HG03469 (cell line): ENCODE measurements around the gene FUBP3.

ENCODE experiments used
- ATAC-seq: cut with Tn5 transposase; IDR thresholded peaks from one replicate; pipeline ENCODE4 v1.9.1; 2021; ENCODE audit warnings: mild to moderate bottlenecking, moderate library complexity, moderate number of reproducible peaks; ENCODE audit not compliant: unreplicated experiment

FUBP3 gene

GRCh38 chr9:130661451-130662098 is 82.2 kb downstream of the FUBP3 start:
- no peak for ATAC-seq

DNA sequence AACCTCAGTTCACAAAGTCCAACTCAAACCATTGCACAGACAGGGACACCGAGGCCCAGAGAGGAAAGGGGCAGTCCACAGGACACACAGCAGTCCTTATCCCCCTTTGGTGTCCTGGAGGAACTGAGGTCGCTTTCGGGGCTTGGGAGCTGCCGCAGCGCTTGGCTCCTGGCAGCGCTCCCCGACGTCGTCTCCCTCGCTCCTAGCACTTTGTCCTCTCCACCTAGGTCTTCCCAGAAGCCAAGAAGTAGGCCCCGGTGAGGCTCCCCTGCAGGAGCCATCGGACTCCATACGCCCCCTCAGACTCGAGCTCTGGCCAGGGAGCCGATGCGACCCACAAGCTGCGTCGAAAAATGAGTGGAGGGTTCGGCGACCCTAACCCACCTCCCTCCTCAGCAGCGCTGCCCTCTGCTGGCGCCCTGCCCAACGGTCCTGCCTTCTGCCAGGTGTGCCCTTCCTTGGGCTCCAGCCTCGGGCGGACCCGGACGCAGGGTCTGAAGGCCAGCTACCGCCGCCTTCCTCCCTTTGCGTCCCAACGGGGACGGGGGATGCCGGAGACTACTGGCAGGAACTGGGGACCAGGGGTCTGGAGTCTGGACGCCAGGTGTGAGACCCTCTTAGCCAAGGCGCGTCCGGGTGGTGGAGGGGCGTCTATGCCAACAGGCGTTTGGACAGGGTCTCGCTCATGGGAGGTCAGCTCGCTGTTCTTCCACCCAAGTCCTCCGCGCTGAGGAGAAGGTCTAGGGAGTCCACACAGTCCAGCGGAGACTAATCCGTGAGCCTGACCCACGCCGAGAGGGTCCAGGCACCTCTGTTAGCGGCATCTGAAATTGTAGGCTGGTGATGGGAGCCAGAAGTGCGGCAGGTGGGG is 83.0 kb downstream of the FUBP3 start:
- ATAC-seq, result no peak

GRCh38 chr9:130662970-130663257 is 83.5 kb downstream of the FUBP3 start:
- no peak for ATAC-seq

GRCh38 chr9:130663258-130663976 is 84.0 kb downstream of the FUBP3 start:
- ATAC-seq, result no peak

GRCh38 chr9:130663977-130664250 is 84.5 kb downstream of the FUBP3 start:
- ATAC-seq, result no peak

GRCh38 chr9:130664251-130665028 is 85.1 kb downstream of the FUBP3 start, which contains the start of gene PRDM12:
PRDM12 (plus strand) TSS chr9:130664594; CDS start chr9:130664654, 60 bp downstream.
- no peak for ATAC-seq

DNA sequence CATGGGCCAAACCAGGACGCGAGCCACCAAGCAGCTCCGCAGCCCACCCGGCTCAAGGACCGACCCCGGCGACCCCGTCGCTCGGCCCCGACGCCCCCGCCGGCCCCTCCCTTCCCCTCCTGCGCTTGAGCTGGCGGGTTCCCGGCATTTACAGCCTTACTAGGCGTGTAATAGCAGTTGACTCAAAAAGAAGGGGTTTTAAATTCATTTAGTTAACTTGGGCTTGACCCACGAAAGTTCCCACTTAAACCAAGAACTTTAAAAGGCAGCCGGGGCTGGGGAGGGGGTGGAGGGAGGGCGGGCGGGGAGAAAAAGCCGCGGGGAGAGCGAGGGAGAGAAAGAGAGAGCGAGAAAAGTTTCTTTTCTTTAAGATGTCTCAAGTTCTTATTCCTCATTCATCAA is 85.7 kb downstream of the FUBP3 start:
- no peak for ATAC-seq

DNA sequence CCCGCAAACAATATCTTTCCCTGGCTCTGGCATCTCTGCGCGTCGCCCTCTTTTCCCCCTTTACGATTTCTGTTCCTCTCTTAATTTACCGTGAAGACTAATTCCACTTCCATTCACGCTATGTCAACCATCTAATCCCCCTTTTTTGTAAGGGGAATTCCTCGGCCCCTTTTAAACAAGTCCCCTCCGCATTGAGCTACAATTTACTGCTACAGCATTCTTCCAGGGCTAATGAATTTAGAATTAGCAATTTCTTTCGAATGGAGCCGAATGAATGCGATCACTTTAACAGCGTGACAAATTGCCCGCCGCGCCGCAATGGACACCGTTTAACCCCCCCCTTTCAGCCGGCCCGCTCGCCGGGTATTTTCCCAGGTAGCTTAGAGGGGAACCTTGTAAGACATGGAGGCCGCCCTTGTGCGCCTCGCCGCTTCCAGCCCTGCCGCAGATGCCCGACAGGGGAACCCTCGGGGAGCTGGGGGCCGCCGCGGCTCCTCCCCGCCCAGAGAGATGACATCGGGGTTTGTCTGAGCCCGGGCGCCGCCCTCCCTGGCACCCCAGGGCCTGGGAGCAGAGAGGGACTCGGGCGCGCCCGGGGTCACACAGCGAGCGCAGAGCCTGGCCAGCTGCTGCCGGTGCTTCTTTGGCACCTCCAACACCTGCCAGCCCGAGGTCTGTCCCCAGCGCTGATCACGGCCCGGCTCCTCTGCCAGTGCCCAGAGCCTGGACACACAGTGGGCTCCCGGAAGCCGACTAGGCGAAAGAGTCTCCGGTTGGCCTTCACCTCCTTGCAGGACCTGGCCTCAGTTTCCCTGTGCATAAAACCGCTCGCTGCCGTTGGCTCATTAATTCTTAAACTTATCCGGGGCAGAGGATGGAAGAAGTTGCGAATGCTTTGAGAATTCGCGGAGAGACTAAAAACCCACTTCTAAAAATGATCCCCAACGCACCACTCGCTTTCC is 86.3 kb downstream of the FUBP3 start:
- no peak for ATAC-seq

DNA sequence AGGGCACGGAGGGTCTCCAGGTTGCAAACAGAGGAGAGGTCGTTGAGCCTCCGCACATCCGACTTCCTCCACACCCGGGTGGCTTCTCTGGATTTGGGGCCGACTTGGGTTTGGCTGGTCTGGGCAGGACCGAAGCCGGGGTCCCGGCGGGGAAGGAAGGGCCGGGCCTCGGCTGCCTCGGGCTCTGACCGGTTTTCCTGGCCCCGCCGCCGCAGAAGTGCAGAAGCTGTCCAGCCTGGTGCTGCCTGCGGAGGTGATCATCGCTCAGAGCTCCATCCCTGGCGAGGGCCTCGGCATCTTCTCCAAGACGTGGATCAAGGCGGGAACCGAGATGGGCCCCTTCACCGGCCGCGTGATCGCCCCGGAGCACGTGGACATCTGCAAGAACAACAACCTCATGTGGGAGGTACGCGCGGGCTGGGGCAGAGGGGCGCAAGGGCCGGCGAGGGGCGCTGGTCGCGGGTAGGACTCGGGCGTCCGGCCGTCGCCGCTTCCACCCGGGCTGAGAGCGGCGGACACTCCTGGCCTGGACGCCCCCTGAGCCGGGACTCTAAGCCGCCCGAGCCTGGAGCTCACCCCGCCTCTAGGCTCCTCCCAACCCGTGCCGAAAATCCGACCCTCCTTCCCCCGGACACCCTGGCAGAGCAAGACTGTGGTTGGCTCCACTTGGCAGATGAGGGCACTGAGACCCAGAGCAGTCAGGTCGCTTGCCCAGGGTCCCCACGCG is 87.2 kb downstream of the FUBP3 start:
- ATAC-seq, result no peak

DNA sequence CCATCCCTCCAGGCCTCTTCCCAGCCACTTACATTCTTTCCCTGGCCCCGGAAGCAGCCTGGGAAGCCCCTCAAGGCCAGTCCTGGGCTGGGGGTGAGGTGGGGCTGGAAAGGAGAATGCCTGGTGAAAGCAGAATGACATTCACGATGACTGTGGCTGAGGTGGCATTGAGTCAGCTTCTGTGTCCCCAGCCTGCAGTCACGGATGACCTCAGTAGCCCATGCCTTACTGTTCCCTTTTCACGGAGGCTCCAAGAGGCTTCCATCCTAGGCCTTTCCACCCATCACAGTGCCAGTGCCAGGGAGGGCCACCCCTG is 87.7 kb downstream of the FUBP3 start:
- no peak for ATAC-seq

GRCh38 chr9:130668196-130668595 is 88.8 kb downstream of the FUBP3 start:
- no peak for ATAC-seq

GRCh38 chr9:130668659-130669058 is 89.3 kb downstream of the FUBP3 start:
- ATAC-seq, result no peak

DNA sequence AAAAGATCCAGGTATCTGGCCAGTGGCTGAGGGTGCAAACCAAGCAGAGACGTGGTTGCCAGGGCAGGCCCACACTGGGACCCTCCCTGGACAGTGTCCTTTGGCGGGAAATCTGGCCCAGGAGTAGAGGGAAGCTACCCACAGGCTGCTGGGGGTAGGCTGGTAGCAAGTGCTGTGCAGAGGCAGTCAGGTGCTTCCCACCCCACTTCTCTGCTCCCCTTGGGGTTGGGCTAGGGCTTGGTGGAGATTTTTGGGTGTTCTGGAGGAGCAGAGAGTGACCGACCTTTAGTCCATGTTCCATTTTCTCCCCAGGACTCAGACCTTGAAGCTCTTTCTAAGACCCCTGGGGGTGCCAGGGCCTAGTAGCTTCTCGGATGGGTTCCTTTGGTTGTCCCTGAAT is 90.6 kb downstream of the FUBP3 start:
- ATAC-seq, result no peak

- ATAC-seq, result no peak
Observed at GRCh38 chr9:130670644-130671043, 91.3 kb downstream of the FUBP3 start.

DNA sequence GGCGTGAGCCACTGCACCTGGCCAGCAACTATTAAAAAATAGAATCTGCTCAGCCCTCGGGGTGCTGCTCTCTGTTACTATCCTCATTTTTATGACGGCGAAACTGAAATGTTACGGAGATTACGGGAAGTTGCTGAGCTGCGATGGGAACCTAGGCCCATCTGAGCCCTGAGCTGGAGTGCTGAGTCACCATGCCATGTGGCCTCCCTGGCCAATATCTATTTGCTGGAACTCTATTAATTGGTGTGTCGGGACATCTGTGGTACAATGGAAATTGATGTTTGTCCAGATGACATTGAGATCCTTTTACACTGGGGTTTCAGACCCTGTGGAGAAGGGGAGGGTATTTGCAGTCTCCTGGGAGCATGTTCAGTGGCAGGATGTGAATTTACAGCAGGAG is 93.1 kb downstream of the FUBP3 start:
- ATAC-seq, result no peak

GRCh38 chr9:130672933-130673615 is 93.7 kb downstream of the FUBP3 start:
- no peak for ATAC-seq

DNA sequence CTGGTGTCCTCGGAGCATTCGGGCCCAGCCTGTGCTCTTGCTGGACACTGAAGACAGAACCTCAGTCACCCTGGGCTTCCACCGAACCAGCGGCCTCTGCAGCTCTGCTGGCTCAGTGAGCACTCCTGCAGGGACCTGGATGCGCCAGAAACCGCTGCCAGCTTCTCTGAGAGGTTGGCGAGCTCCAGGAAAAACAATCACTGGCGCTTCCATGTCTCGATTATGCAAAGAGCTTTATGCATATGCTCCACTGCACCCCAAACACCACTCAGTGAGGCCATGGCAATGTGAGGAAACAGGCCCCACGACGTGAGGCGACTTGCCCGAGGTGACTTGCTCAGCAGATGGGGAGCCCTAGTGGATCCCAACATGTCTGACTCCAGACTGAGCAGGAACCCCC is 96.0 kb downstream of the FUBP3 start:
- no peak for ATAC-seq

- no peak for ATAC-seq
Observed at GRCh38 chr9:130677252-130677651, 97.9 kb downstream of the FUBP3 start.
